Stimulated activated naive CD8-positive, alpha-beta T cell treated with anti-CD3 and anti-CD28 coated beads, Interleukin-15, Interleukin-2, amounts not matched to agents 100 ng/mL and 50 ng/mL, for 24 hours (primary cell): ENCODE results near the gene RAPGEF1.
"Not testable (repeated sequence)": the region's sequence is repeated elsewhere in the genome, so short reads cannot be mapped to it uniquely, and the experiment has no call there.

ENCODE experiments used
- H3K27ac Mint-ChIP-seq: one replicate; pipeline ENCODE4 v1.8.0; 2021; ENCODE audit warnings: mild to moderate bottlenecking, mixed read lengths
- H3K27me3 Mint-ChIP-seq: one replicate; pipeline ENCODE4 v1.8.0; 2021; ENCODE audit warnings: mixed read lengths
- H3K36me3 Mint-ChIP-seq: one replicate; pipeline ENCODE4 v1.8.0; 2021; ENCODE audit warnings: low read depth, mixed read lengths
- H3K4me1 Mint-ChIP-seq: one replicate; pipeline ENCODE4 v1.8.0; 2021; ENCODE audit warnings: low read depth, mixed read lengths
- H3K4me3 Mint-ChIP-seq: one replicate; pipeline ENCODE4 v1.8.0; 2021; ENCODE audit warnings: mild to moderate bottlenecking, mixed read lengths
- H3K9me3 Mint-ChIP-seq: one replicate; pipeline ENCODE4 v1.8.0; 2021; ENCODE audit warnings: mixed read lengths

RAPGEF1 gene

DNA sequence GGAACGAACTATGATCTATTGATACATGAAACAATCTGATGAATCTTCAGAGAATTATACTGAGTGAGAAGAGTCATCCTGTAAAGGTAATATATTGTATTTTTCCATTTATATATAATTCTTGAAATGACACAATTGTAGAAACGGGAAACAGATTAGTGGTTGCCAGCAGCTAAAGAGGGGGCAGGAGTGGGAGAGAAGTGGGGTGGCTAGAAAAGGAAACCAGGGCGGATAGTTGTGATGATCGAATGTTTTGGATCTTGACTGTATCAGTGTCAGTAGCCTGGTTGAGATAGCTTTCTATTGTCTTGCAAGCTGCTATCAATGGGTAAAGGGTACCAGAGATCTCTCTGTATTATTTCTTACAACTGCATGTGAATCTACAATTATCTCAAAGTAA is 17.7 kb upstream of the RAPGEF1 start:
- Mint-ChIP-seq H3K27me3 (peaks cover 18% of the 10 kb centered on the region), H3K4me3 (no peak overlapping the region), H3K27ac (no peak overlapping the region), H3K4me1 (peaks cover 11% of the 10 kb centered on the region), H3K9me3 (no peaks in the 10 kb centered on the region), H3K36me3 (no peaks in the 10 kb centered on the region)

GRCh38 chr9:131755541-131756198 is 15.8 kb upstream of the RAPGEF1 start:
- H3K27me3 Mint-ChIP-seq, result peaks cover 18% of the 10 kb centered on the region
- no peaks in the 10 kb centered on the region for H3K36me3 Mint-ChIP-seq
- H3K4me1 Mint-ChIP-seq, result peaks cover 11% of the 10 kb centered on the region
- H3K4me3 Mint-ChIP-seq, result peak overlapping the region; percentile 40
- peak overlapping the region; percentile 79 for H3K27ac Mint-ChIP-seq
- no peaks in the 10 kb centered on the region for H3K9me3 Mint-ChIP-seq

- H3K27me3 Mint-ChIP-seq, result peaks cover 18% of the 10 kb centered on the region
- H3K36me3 Mint-ChIP-seq, result no peaks in the 10 kb centered on the region
- H3K4me3 Mint-ChIP-seq, result no peak overlapping the region
- no peaks in the 10 kb centered on the region for H3K9me3 Mint-ChIP-seq
- H3K4me1 Mint-ChIP-seq, result peaks cover 11% of the 10 kb centered on the region
- H3K27ac Mint-ChIP-seq, result no peak overlapping the region
Observed at GRCh38 chr9:131754846-131755245, 15.0 kb upstream of the RAPGEF1 start.

DNA sequence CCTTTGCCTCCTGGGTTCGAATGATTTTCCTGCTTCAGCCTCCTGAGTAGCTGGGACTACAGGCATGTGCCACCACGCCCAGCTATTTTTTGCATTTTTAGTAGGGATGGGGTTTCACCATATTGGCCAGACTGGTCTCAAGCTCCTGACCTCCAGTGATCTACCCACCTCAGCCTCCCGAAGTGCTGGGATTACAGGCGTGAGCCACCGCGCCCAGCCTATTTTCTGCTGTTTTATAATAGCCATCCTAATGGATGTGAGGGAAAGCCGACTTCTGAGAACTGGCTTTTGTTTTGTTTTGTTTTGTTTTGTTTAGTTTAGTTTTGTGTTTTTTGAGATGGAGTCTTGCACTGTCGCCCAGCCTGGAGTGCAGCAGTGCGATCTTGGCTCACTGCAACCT is 13.9 kb upstream of the RAPGEF1 start:
- H3K4me1 Mint-ChIP-seq, result peaks cover 11% of the 10 kb centered on the region
- H3K9me3 Mint-ChIP-seq, H3K4me3 Mint-ChIP-seq, H3K36me3 Mint-ChIP-seq, H3K27ac Mint-ChIP-seq: not testable (repeated sequence)
- peaks cover 16% of the 10 kb centered on the region for H3K27me3 Mint-ChIP-seq

GRCh38 chr9:131752231-131752884 is 12.5 kb upstream of the RAPGEF1 start:
- Mint-ChIP-seq H3K9me3 (no peaks in the 10 kb centered on the region), H3K4me3 (no peak overlapping the region), H3K4me1 (peaks cover 7% of the 10 kb centered on the region), H3K36me3 (no peaks in the 10 kb centered on the region), H3K27ac (no peak overlapping the region), H3K27me3 (peaks cover 4% of the 10 kb centered on the region)

DNA sequence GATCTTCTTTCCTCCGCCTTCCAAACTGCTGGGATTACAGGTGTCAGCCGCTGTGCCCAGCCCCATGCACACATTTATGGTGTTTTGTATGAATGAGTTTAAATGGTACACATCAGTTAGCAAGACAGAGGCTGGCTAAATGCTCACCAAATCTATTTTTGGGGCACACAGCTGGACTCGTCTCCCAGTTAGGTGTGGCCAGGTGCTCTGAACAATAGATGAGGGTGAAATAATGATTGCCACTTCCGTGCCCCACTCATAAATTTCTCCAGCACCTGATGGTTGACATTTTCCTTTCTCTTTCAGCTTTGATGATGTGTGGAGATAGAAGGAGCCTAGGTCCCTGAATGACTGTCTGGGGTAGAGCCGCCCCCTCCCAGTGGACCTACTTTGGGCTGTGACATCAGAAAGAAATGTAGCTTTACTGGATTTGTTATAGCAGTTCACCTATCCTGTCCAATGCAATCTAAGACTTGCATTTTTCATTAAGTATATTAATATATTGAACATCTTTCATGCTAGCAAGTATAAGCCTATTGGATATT is 8.6 kb upstream of the RAPGEF1 start:
- no peaks in the 10 kb centered on the region for H3K27me3 Mint-ChIP-seq
- no peaks in the 10 kb centered on the region for H3K9me3 Mint-ChIP-seq
- H3K4me3 Mint-ChIP-seq, result no peak overlapping the region
- no peaks in the 10 kb centered on the region for H3K36me3 Mint-ChIP-seq
- peaks cover 20% of the 10 kb centered on the region for H3K4me1 Mint-ChIP-seq
- H3K27ac Mint-ChIP-seq, result no peak overlapping the region

DNA sequence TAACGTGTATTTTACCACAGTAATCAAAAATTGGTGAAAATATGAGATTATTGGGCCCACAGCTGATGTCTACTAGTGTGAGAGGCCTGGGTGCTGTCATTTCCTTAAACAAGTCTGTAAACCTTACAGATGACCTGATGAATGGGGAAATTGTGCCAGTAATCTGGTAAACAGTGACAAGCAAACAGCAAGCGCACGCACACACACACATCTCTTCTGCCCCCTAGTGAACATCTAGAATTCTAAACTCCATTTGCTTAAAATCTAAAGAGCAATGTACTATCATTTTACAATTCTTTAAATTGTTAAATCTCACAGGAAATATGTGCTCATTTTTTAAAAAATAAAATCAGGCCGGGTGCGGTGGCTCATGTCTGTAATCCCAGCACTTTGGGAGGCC is 7.5 kb upstream of the RAPGEF1 start:
- Mint-ChIP-seq H3K9me3 (no peaks in the 10 kb centered on the region), H3K27ac (no peak overlapping the region), H3K27me3 (no peaks in the 10 kb centered on the region), H3K4me3 (no peak overlapping the region), H3K36me3 (no peaks in the 10 kb centered on the region), H3K4me1 (peaks cover 25% of the 10 kb centered on the region)

GRCh38 chr9:131745610-131746009 is 5.7 kb upstream of the RAPGEF1 start:
- Mint-ChIP-seq H3K9me3 (no peaks in the 10 kb centered on the region), H3K27ac (peak overlapping the region; percentile 26), H3K36me3 (no peaks in the 10 kb centered on the region), H3K4me3 (no peak overlapping the region), H3K4me1 (peaks cover 25% of the 10 kb centered on the region), H3K27me3 (no peaks in the 10 kb centered on the region)

DNA sequence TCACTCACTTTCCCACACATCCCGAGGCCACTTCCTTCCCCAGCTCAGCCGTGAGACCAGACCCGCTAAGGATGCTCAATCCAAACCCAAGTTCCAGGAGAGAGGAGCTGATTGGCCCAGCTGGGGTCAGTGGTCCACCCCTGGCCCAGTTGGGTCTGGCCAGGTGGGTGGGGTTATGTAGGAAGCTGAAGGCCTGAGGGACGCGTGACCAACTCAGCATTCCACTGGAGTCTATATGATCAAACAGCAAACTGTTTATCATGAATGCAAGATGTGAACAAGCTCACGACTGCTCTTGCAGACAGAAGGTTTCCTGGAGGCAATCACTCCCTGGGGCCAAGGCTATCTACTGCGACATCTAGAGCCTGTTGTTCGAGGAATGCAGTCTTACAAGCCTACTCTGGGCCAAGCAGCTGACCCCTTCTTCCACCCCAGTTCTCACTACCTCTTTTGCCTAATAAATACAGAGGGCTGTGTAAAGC is 4.9 kb upstream of the RAPGEF1 start:
- Mint-ChIP-seq H3K9me3 (no peaks in the 10 kb centered on the region), H3K4me3 (no peak overlapping the region), H3K36me3 (no peaks in the 10 kb centered on the region), H3K27ac (peak overlapping the region; percentile 43), H3K4me1 (peaks cover 30% of the 10 kb centered on the region), H3K27me3 (no peaks in the 10 kb centered on the region)

DNA sequence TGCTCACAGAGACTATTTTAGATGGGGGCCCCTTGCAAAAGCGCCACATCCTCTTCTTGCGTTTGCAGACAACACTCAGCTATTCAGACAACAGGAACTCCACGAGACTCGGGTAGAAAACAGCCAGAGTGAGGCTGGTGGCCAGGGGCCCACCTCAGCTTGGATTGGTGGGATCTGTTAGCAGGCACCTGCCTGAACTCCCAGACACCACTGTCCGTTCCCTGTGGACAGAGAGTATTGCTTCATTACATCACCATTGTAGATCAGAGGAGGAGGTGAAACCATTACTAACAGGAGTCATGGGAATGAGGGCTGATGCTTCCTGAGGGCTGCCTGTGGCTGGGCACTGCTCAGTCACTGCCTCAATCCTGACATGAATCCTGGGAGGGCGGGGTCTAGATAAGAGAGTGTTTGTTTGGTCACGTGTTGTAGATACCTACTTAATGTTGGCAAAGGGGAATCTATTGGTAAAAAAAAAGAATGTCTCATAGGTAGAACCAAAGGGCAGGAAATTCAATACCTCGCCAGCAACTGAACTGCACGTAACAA is 4.4 kb upstream of the RAPGEF1 start:
- Mint-ChIP-seq H3K27me3 (no peaks in the 10 kb centered on the region), H3K9me3 (no peaks in the 10 kb centered on the region), H3K36me3 (no peaks in the 10 kb centered on the region), H3K4me3 (no peak overlapping the region), H3K27ac (peak overlapping the region; percentile 70), H3K4me1 (peaks cover 30% of the 10 kb centered on the region)

- no peaks in the 10 kb centered on the region for H3K9me3 Mint-ChIP-seq
- peaks cover 37% of the 10 kb centered on the region for H3K4me1 Mint-ChIP-seq
- H3K4me3 Mint-ChIP-seq, result no peak overlapping the region
- no peak overlapping the region for H3K27ac Mint-ChIP-seq
- H3K27me3 Mint-ChIP-seq, result no peaks in the 10 kb centered on the region
- H3K36me3 Mint-ChIP-seq, result no peaks in the 10 kb centered on the region
Observed at GRCh38 chr9:131743501-131743900, 3.6 kb upstream of the RAPGEF1 start.

GRCh38 chr9:131743096-131743495 is 3.2 kb upstream of the RAPGEF1 start:
- no peaks in the 10 kb centered on the region for H3K36me3 Mint-ChIP-seq
- no peak overlapping the region for H3K27ac Mint-ChIP-seq
- peaks cover 41% of the 10 kb centered on the region for H3K4me1 Mint-ChIP-seq
- no peak overlapping the region for H3K4me3 Mint-ChIP-seq
- no peaks in the 10 kb centered on the region for H3K27me3 Mint-ChIP-seq
- no peaks in the 10 kb centered on the region for H3K9me3 Mint-ChIP-seq

GRCh38 chr9:131740898-131741297 is 1.0 kb upstream of the RAPGEF1 start:
- peak overlapping the region; percentile 59 for H3K4me3 Mint-ChIP-seq
- no peaks in the 10 kb centered on the region for H3K27me3 Mint-ChIP-seq
- H3K4me1 Mint-ChIP-seq, result peaks cover 60% of the 10 kb centered on the region
- peak overlapping the region; percentile 89 for H3K27ac Mint-ChIP-seq
- H3K9me3 Mint-ChIP-seq, result no peaks in the 10 kb centered on the region
- H3K36me3 Mint-ChIP-seq, result peaks cover 14% of the 10 kb centered on the region

GRCh38 chr9:131739133-131739958 is 530 bp downstream of the RAPGEF1 start:
- Mint-ChIP-seq H3K27me3 (no peaks in the 10 kb centered on the region), H3K9me3 (no peaks in the 10 kb centered on the region), H3K4me3 (peak overlapping the region; percentile 97), H3K27ac (peak overlapping the region; percentile 95), H3K36me3 (peaks cover 21% of the 10 kb centered on the region), H3K4me1 (peaks cover 63% of the 10 kb centered on the region)
